ENCODE measurements around the gene EML5.
"Not testable (repeated sequence)": the region's sequence is repeated elsewhere in the genome, so short reads cannot be mapped to it uniquely, and the experiment has no call there.

The EML5 gene

GRCh38 chr14:88792473-88793258 lies at the start of gene EML5:
Gene EML5 (minus strand): TSS chr14:88792953. CDS start chr14:88792503, 450 bp downstream.
- peak; percentile 87 for DNase-seq (ENCODE audit: low spot score)

GRCh38 chr14:88842414-88842813 lies 49.7 kb upstream of the EML5 start:
- DNase-seq (ENCODE audit: low spot score): no peak

GRCh38 chr14:88841741-88842140 lies 49.0 kb upstream of the EML5 start:
- DNase-seq (ENCODE audit: low spot score): no peak

DNA sequence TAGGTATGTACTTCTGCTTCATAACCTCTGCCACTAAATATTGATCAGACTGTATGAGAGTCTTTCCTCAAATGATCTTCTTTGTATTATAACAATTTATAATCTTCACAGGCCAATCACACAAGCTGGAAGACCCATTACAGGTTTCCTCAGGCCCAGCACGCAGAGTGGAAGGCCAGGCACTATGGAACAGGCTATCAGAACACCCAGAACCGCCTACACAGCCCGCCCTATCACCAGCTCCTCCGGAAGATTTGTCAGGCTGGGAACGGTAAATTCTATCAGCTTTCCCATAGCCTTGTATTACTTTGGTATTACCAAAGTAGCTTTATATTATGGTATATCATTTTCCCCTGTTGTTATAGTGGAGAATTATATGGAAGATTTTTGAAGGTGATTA lies 48.2 kb upstream of the EML5 start:
- DNase-seq (ENCODE audit: low spot score): no peak

DNA sequence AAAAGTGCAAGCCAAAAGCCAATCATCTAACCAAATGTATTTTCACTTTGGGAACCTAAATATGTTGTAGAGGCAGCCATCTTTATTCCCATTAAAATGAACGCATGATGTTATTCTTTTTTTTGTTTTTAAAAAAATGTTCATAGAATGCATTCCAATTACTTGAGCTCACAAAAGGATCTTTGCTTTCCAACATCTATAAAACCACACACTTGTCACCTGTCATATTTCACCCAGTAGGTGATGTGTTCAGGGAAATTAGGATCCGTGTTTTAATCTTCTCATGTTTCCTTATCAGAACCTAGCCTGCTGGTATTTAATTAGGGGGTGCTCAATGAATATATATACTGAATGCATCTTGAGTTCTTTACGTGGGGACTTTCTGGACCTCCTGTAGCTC lies 45.3 kb upstream of the EML5 start:
- DNase-seq (ENCODE audit: low spot score): no peak

DNA sequence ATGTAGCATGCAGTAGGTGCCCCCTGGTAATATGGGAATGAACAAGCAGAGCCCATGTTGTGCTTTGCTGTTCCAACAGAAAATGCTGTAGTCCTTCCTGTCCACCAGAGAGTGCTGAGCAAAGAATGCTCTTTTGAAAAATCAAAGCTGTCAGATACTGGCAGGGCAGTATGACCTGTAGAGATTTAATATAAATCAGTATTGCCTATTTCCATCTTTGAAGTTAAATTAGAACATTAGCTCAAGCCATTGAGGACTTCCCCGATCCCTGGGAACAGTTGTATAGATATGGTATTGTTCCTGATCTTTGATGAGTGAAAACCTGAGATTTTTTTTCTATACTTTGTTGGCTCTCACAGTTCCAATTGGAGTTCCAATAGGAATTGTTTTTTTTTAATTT lies 44.7 kb upstream of the EML5 start:
- no peak for DNase-seq (ENCODE audit: low spot score)

GRCh38 chr14:88835661-88836060 lies 42.9 kb upstream of the EML5 start:
- DNase-seq (ENCODE audit: low spot score): no peak

GRCh38 chr14:88834883-88835431 lies 42.2 kb upstream of the EML5 start:
- no peak for DNase-seq (ENCODE audit: low spot score)

- no peak for DNase-seq (ENCODE audit: low spot score)
Observed at GRCh38 chr14:88831284-88831683, 38.5 kb upstream of the EML5 start.

- no peak for DNase-seq (ENCODE audit: low spot score)
Observed at GRCh38 chr14:88829685-88830302, 37.0 kb upstream of the EML5 start.

GRCh38 chr14:88829188-88829587 lies 36.4 kb upstream of the EML5 start:
- DNase-seq (ENCODE audit: low spot score): no peak

DNA sequence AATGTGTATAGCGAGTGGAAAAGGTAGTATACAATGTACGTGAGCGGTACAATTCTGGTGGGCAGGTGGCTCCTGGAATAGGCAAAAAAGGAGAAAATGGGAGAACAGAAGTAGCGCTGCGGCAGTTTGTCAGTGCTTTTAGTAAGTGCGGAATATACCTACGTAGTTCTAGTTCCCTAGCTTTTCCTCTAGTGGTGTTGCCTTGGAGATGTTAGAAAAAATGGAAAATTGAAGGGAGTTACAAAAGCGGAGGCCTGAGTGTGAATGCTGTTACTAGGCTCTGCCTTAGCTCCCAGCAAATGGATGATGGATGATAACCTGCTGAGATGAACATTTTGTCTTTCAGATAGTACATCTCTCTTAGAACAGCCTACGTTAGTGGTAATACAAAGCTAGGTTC lies 32.8 kb upstream of the EML5 start:
- no peak for DNase-seq (ENCODE audit: low spot score)

GRCh38 chr14:88825078-88825458 lies 32.3 kb upstream of the EML5 start:
- no peak for DNase-seq (ENCODE audit: low spot score)

DNA sequence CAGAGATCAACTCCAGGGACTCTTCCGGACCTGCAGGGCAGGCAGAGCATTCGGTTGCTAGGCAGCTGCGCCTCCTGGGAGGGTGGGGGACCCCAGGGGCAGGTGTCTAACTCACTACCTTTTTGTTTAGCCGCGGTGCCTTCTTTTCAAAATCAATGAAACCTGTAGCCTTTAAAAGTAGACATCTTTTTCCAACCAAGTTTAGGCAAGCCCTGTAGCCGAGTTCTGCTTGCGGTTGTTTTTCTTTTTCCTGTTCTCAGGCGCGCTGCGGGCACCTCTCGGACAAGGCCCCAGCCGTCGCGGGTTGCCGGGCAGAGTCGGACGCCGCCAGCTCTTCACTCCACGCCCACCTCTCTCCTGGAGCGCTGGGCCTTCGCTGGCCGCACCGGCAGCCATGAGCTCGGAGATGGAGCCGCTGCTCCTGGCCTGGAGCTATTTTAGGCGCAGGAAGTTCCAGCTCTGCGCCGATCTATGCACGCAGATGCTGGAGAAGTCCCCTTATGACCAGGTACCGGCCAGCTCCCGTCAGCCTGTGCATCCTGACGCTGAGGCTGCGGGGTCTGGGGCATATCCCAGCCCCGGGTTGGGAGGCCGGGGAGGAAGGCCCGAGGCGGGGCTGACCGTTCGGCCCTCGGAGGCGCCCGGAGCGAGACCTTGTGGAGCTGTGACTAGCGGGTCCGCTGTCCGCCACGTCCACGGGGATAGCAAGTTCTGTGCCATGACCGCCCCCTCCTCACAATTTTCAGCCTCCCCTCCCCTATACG lies 31.7 kb upstream of the EML5 start, which contains the start of gene TTC8:
Gene TTC8 (plus strand): TSS at position 338 of the 764 bp plus-strand sequence. CDS start 57 bp downstream, at position 395.
- DNase-seq (ENCODE audit: low spot score): peak; percentile 92

GRCh38 chr14:88823968-88824313 lies 31.2 kb upstream of the EML5 start:
- DNase-seq (ENCODE audit: low spot score): no peak

GRCh38 chr14:88821888-88822287 lies 29.1 kb upstream of the EML5 start:
- DNase-seq (ENCODE audit: low spot score): no peak

- DNase-seq (ENCODE audit: low spot score): no peak
Observed at GRCh38 chr14:88821378-88821777, 28.6 kb upstream of the EML5 start.

- DNase-seq (ENCODE audit: low spot score): not testable (repeated sequence)
Observed at GRCh38 chr14:88819674-88820073, 26.9 kb upstream of the EML5 start.

- DNase-seq (ENCODE audit: low spot score): no peak
Observed at GRCh38 chr14:88818018-88818417, 25.3 kb upstream of the EML5 start.

GRCh38 chr14:88815980-88816379 lies 23.2 kb upstream of the EML5 start:
- DNase-seq (ENCODE audit: low spot score): no peak

GRCh38 chr14:88808359-88808758 lies 15.6 kb upstream of the EML5 start:
- DNase-seq (ENCODE audit: low spot score): no peak

- no peak for DNase-seq (ENCODE audit: low spot score)
Observed at GRCh38 chr14:88804477-88804876, 11.7 kb upstream of the EML5 start.

DNA sequence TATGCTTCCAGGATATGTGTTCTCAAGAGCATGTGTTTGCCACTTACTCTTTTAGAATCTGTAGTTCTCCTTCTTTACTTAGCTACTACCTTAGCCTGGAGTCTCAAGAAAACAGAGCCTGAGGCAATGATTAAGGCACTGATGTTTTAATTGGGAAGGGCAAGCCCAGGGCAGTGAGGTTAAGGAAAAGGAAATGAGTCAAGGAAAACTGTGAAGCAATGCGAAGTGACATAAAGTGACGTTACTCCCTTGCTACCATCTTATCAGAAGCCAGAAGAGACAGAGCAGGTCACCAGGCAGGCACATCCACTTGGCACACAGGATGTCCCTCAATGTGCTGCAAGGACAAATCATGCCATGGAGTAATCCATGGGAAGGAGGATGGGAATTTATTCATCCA lies 11.3 kb upstream of the EML5 start:
- DNase-seq (ENCODE audit: low spot score): no peak

All from ecto neural progenitor cell (in vitro differentiated cells).